Measurements from ENCODE around the gene CCNK.

CCNK gene

GRCh38 chr14:99531251-99532096 is 50.3 kb downstream of the CCNK start:
- TF ChIP-seq EZH2 (IDR thresholded peaks at IDR 0.05; ENCODE audit: borderline replicate concordance, low read depth, low read length, severe bottlenecking) (no peak), CTCF (IDR thresholded peaks at IDR 0.05; ENCODE audit: borderline replicate concordance, extremely low read depth, low read length, poor library complexity, severe bottlenecking) (no peak)
- Histone ChIP-seq H3K9me3 (ENCODE audit: insufficient read depth, low read length, severe bottlenecking) (no peaks in the 10 kb centered on the region), H3K36me3 (ENCODE audit: insufficient read depth, low read length) (no peaks in the 10 kb centered on the region), H3K4me3 (ENCODE audit: low read depth in 1 of 2, low read length in 2 of 2) (no peak overlapping the region), H3K9ac (ENCODE audit: low read depth, low read length) (no peak overlapping the region), H3K27me3 (ENCODE audit: insufficient read depth, low read length, poor library complexity) (no peaks in the 10 kb centered on the region), H4K20me1 (ENCODE audit: insufficient read depth, low read length) (peaks cover 32% of the 10 kb centered on the region), H3K4me2 (ENCODE audit: insufficient read depth, low read length) (no peak overlapping the region), H2AFZ (ENCODE audit: low read depth, low read length) (no peak overlapping the region), H3K79me2 (ENCODE audit: insufficient read depth, low read length) (no peaks in the 10 kb centered on the region), H3K27ac (ENCODE audit: low read length) (no peak overlapping the region), H3K4me1 (ENCODE audit: insufficient read depth, low read length) (no peaks in the 10 kb centered on the region)
- ATAC-seq (ENCODE audit: insufficient read depth, low read depth) (no peak), DNase-seq (no peak)

- Histone ChIP-seq H3K79me2 (ENCODE audit: insufficient read depth, low read length) (no peaks in the 10 kb centered on the region), H3K9ac (ENCODE audit: low read depth, low read length) (no peak overlapping the region), H3K4me3 (ENCODE audit: low read depth in 1 of 2, low read length in 2 of 2) (no peak overlapping the region), H3K36me3 (ENCODE audit: insufficient read depth, low read length) (no peaks in the 10 kb centered on the region), H3K4me2 (ENCODE audit: insufficient read depth, low read length) (no peak overlapping the region), H3K9me3 (ENCODE audit: insufficient read depth, low read length, severe bottlenecking) (no peaks in the 10 kb centered on the region), H4K20me1 (ENCODE audit: insufficient read depth, low read length) (peaks cover 39% of the 10 kb centered on the region), H3K27ac (ENCODE audit: low read length) (no peak overlapping the region), H3K27me3 (ENCODE audit: insufficient read depth, low read length, poor library complexity) (no peaks in the 10 kb centered on the region), H2AFZ (ENCODE audit: low read depth, low read length) (no peak overlapping the region), H3K4me1 (ENCODE audit: insufficient read depth, low read length) (no peaks in the 10 kb centered on the region)
- DNase-seq (no peak), ATAC-seq (ENCODE audit: insufficient read depth, low read depth) (no peak)
- TF ChIP-seq CTCF (IDR thresholded peaks at IDR 0.05; ENCODE audit: borderline replicate concordance, extremely low read depth, low read length, poor library complexity, severe bottlenecking), result no peak
- TF ChIP-seq EZH2 (IDR thresholded peaks at IDR 0.05; ENCODE audit: borderline replicate concordance, low read depth, low read length, severe bottlenecking), result no peak
Observed at GRCh38 chr14:99532310-99532709, 51.1 kb downstream of the CCNK start.

GRCh38 chr14:99534333-99534732 is 53.1 kb downstream of the CCNK start:
- Histone ChIP-seq H3K27ac (ENCODE audit: low read length) (no peak overlapping the region), H4K20me1 (ENCODE audit: insufficient read depth, low read length) (peaks cover 50% of the 10 kb centered on the region)

More at GRCh38 chr14:99534333-99534732, 53.1 kb downstream of the CCNK start:
- H3K4me3 ChIP-seq (ENCODE audit: low read depth in 1 of 2, low read length in 2 of 2), result no peak overlapping the region
- 0 out of 2 replicates have a peak, but pooled peaks cover 3% of the 10 kb centered on the region for H3K79me2 ChIP-seq (ENCODE audit: insufficient read depth, low read length)
- TF ChIP-seq CTCF (IDR thresholded peaks at IDR 0.05; ENCODE audit: borderline replicate concordance, extremely low read depth, low read length, poor library complexity, severe bottlenecking) (no peak), EZH2 (IDR thresholded peaks at IDR 0.05; ENCODE audit: borderline replicate concordance, low read depth, low read length, severe bottlenecking) (no peak)
- no peak overlapping the region for H2AFZ ChIP-seq (ENCODE audit: low read depth, low read length)
- no peak overlapping the region for H3K4me2 ChIP-seq (ENCODE audit: insufficient read depth, low read length)
- H3K9me3 ChIP-seq (ENCODE audit: insufficient read depth, low read length, severe bottlenecking), result no peaks in the 10 kb centered on the region
- no peaks in the 10 kb centered on the region for H3K27me3 ChIP-seq (ENCODE audit: insufficient read depth, low read length, poor library complexity)
- DNase-seq (no peak), ATAC-seq (ENCODE audit: insufficient read depth, low read depth) (no peak)
- no peak overlapping the region for H3K9ac ChIP-seq (ENCODE audit: low read depth, low read length)
- no peaks in the 10 kb centered on the region for H3K36me3 ChIP-seq (ENCODE audit: insufficient read depth, low read length)
- no peaks in the 10 kb centered on the region for H3K4me1 ChIP-seq (ENCODE audit: insufficient read depth, low read length)
